Measurements from ENCODE around the gene SPINT3.

The SPINT3 gene

GRCh38 chr20:45502561-45502960 lies 12.9 kb downstream of the SPINT3 start:
- Histone ChIP-seq H3K27ac (ENCODE audit: low read depth, low read length) (no peak overlapping the region), H3K36me3 (ENCODE audit: insufficient read depth, low read length) (no peaks in the 10 kb centered on the region), H3K4me3 (ENCODE audit: low read depth, low read length) (no peak overlapping the region), H2AFZ (ENCODE audit: low read length, unreplicated experiment) (no peak overlapping the region), H3K79me2 (ENCODE audit: control insufficient read depth, insufficient read depth, low read length, unreplicated experiment) (no peaks in the 10 kb centered on the region), H3K27me3 (ENCODE audit: insufficient read depth, low read length) (peaks cover 67% of the 10 kb centered on the region), H3K4me1 (ENCODE audit: control insufficient read depth, insufficient read depth, low read length, unreplicated experiment) (no peaks in the 10 kb centered on the region)

DNA sequence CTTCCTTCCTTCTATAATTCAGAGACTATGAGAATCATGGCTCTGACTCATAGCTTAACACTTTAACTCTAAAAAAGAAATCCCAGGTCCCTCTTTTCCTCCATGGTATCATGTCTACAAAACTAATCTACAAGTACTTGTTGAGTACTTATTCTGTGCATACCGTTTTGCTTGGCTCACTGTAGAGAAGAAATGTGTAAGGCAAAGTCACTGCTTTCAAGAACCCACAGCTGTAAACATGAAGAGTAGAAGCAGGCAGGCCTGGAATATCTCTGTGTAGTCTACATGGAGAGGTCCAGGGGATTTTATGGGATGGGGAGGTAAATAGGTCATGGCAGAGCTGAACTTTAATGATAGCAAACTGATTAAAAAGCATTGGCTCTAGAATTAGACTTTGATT lies 13.8 kb downstream of the SPINT3 start:
- H3K36me3 ChIP-seq (ENCODE audit: insufficient read depth, low read length): no peaks in the 10 kb centered on the region
- no peaks in the 10 kb centered on the region for H3K79me2 ChIP-seq (ENCODE audit: control insufficient read depth, insufficient read depth, low read length, unreplicated experiment)
- no peak overlapping the region for H2AFZ ChIP-seq (ENCODE audit: low read length, unreplicated experiment)
- no peak overlapping the region for H3K4me3 ChIP-seq (ENCODE audit: low read depth, low read length)
- no peaks in the 10 kb centered on the region for H3K4me1 ChIP-seq (ENCODE audit: control insufficient read depth, insufficient read depth, low read length, unreplicated experiment)
- peaks cover 74% of the 10 kb centered on the region for H3K27me3 ChIP-seq (ENCODE audit: insufficient read depth, low read length)
- H3K27ac ChIP-seq (ENCODE audit: low read depth, low read length): no peak overlapping the region

GRCh38 chr20:45500022-45500421 lies 15.4 kb downstream of the SPINT3 start:
- peaks cover 85% of the 10 kb centered on the region for H3K27me3 ChIP-seq (ENCODE audit: insufficient read depth, low read length)
- no peaks in the 10 kb centered on the region for H3K36me3 ChIP-seq (ENCODE audit: insufficient read depth, low read length)
- H3K4me1 ChIP-seq (ENCODE audit: control insufficient read depth, insufficient read depth, low read length, unreplicated experiment): no peaks in the 10 kb centered on the region
- H2AFZ ChIP-seq (ENCODE audit: low read length, unreplicated experiment): no peak overlapping the region
- no peak overlapping the region for H3K4me3 ChIP-seq (ENCODE audit: low read depth, low read length)
- H3K79me2 ChIP-seq (ENCODE audit: control insufficient read depth, insufficient read depth, low read length, unreplicated experiment): no peaks in the 10 kb centered on the region
- H3K27ac ChIP-seq (ENCODE audit: low read depth, low read length): no peak overlapping the region

- Histone ChIP-seq H3K36me3 (ENCODE audit: insufficient read depth, low read length) (no peaks in the 10 kb centered on the region), H3K27ac (ENCODE audit: low read depth, low read length) (no peak overlapping the region), H3K27me3 (ENCODE audit: insufficient read depth, low read length) (peaks cover 76% of the 10 kb centered on the region), H3K4me1 (ENCODE audit: control insufficient read depth, insufficient read depth, low read length, unreplicated experiment) (no peaks in the 10 kb centered on the region), H3K4me3 (ENCODE audit: low read depth, low read length) (no peak overlapping the region), H3K79me2 (ENCODE audit: control insufficient read depth, insufficient read depth, low read length, unreplicated experiment) (no peaks in the 10 kb centered on the region), H2AFZ (ENCODE audit: low read length, unreplicated experiment) (no peak overlapping the region)
These were observed 17.4 kb downstream of the SPINT3 start for GRCh38 chr20:45497971-45498494.

- H3K79me2 ChIP-seq (ENCODE audit: control insufficient read depth, insufficient read depth, low read length, unreplicated experiment): no peaks in the 10 kb centered on the region
These were observed 19.3 kb downstream of the SPINT3 start for GRCh38 chr20:45496166-45496565.

GRCh38 chr20:45495501-45495941 lies 19.9 kb downstream of the SPINT3 start:
- Histone ChIP-seq H3K27ac (ENCODE audit: low read depth, low read length) (no peak overlapping the region), H2AFZ (ENCODE audit: low read length, unreplicated experiment) (no peak overlapping the region), H3K4me1 (ENCODE audit: control insufficient read depth, insufficient read depth, low read length, unreplicated experiment) (no peaks in the 10 kb centered on the region), H3K36me3 (ENCODE audit: insufficient read depth, low read length) (no peaks in the 10 kb centered on the region), H3K27me3 (ENCODE audit: insufficient read depth, low read length) (peaks cover 60% of the 10 kb centered on the region), H3K4me3 (ENCODE audit: low read depth, low read length) (no peak overlapping the region), H3K79me2 (ENCODE audit: control insufficient read depth, insufficient read depth, low read length, unreplicated experiment) (no peaks in the 10 kb centered on the region)

More at GRCh38 chr20:45496166-45496565, 19.3 kb downstream of the SPINT3 start:
- Histone ChIP-seq H3K27me3 (ENCODE audit: insufficient read depth, low read length) (peaks cover 65% of the 10 kb centered on the region), H3K4me3 (ENCODE audit: low read depth, low read length) (no peak overlapping the region), H3K36me3 (ENCODE audit: insufficient read depth, low read length) (no peaks in the 10 kb centered on the region), H3K4me1 (ENCODE audit: control insufficient read depth, insufficient read depth, low read length, unreplicated experiment) (no peaks in the 10 kb centered on the region), H2AFZ (ENCODE audit: low read length, unreplicated experiment) (no peak overlapping the region), H3K27ac (ENCODE audit: low read depth, low read length) (no peak overlapping the region)

- H3K27ac ChIP-seq (ENCODE audit: low read depth, low read length): no peak overlapping the region
- H3K27me3 ChIP-seq (ENCODE audit: insufficient read depth, low read length): peaks cover 37% of the 10 kb centered on the region
These were observed 26.3 kb downstream of the SPINT3 start for GRCh38 chr20:45489083-45489531.

GRCh38 chr20:45487231-45487635 lies 28.2 kb downstream of the SPINT3 start:
- Histone ChIP-seq H3K27ac (ENCODE audit: low read depth, low read length) (no peak overlapping the region), H3K4me1 (ENCODE audit: control insufficient read depth, insufficient read depth, low read length, unreplicated experiment) (peaks cover 7% of the 10 kb centered on the region), H3K27me3 (ENCODE audit: insufficient read depth, low read length) (peaks cover 50% of the 10 kb centered on the region), H3K36me3 (ENCODE audit: insufficient read depth, low read length) (no peaks in the 10 kb centered on the region), H3K4me3 (ENCODE audit: low read depth, low read length) (no peak overlapping the region), H3K79me2 (ENCODE audit: control insufficient read depth, insufficient read depth, low read length, unreplicated experiment) (no peaks in the 10 kb centered on the region), H2AFZ (ENCODE audit: low read length, unreplicated experiment) (no peak overlapping the region)

More at GRCh38 chr20:45489083-45489531, 26.3 kb downstream of the SPINT3 start:
- H2AFZ ChIP-seq (ENCODE audit: low read length, unreplicated experiment): no peak overlapping the region
- peaks cover 7% of the 10 kb centered on the region for H3K4me1 ChIP-seq (ENCODE audit: control insufficient read depth, insufficient read depth, low read length, unreplicated experiment)
- H3K4me3 ChIP-seq (ENCODE audit: low read depth, low read length): no peak overlapping the region
- no peaks in the 10 kb centered on the region for H3K79me2 ChIP-seq (ENCODE audit: control insufficient read depth, insufficient read depth, low read length, unreplicated experiment)
- H3K36me3 ChIP-seq (ENCODE audit: insufficient read depth, low read length): no peaks in the 10 kb centered on the region

GRCh38 chr20:45485388-45485787 lies 30.0 kb downstream of the SPINT3 start:
- Histone ChIP-seq H3K79me2 (ENCODE audit: control insufficient read depth, insufficient read depth, low read length, unreplicated experiment) (no peaks in the 10 kb centered on the region), H3K4me1 (ENCODE audit: control insufficient read depth, insufficient read depth, low read length, unreplicated experiment) (peaks cover 7% of the 10 kb centered on the region), H3K27ac (ENCODE audit: low read depth, low read length) (no peak overlapping the region), H3K36me3 (ENCODE audit: insufficient read depth, low read length) (no peaks in the 10 kb centered on the region), H3K4me3 (ENCODE audit: low read depth, low read length) (no peak overlapping the region), H2AFZ (ENCODE audit: low read length, unreplicated experiment) (no peak overlapping the region), H3K27me3 (ENCODE audit: insufficient read depth, low read length) (peaks cover 66% of the 10 kb centered on the region)

GRCh38 chr20:45484676-45485075 lies 30.7 kb downstream of the SPINT3 start:
- Histone ChIP-seq H3K27me3 (ENCODE audit: insufficient read depth, low read length) (peaks cover 70% of the 10 kb centered on the region), H3K4me1 (ENCODE audit: control insufficient read depth, insufficient read depth, low read length, unreplicated experiment) (peaks cover 7% of the 10 kb centered on the region), H3K36me3 (ENCODE audit: insufficient read depth, low read length) (no peaks in the 10 kb centered on the region), H3K4me3 (ENCODE audit: low read depth, low read length) (no peak overlapping the region), H2AFZ (ENCODE audit: low read length, unreplicated experiment) (no peak overlapping the region), H3K27ac (ENCODE audit: low read depth, low read length) (no peak overlapping the region), H3K79me2 (ENCODE audit: control insufficient read depth, insufficient read depth, low read length, unreplicated experiment) (no peaks in the 10 kb centered on the region)

DNA sequence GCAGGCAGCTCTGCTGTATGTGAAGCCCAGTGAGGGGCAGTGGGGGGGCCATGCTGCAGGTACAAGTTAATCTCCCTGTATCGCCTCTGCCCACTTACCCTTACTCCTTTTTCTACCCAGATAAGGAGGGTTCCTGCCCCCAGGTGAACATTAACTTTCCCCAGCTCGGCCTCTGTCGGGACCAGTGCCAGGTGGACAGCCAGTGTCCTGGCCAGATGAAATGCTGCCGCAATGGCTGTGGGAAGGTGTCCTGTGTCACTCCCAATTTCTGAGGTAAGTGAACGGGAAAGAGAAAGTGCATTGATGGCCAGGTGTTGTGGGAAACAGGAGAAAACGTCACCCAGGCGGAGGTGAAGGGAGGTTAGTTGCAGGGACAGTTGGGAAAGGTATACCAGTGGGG lies 35.6 kb downstream of the SPINT3 start:
- H3K4me1 ChIP-seq (ENCODE audit: control insufficient read depth, insufficient read depth, low read length, unreplicated experiment): no peaks in the 10 kb centered on the region
- H3K79me2 ChIP-seq (ENCODE audit: control insufficient read depth, insufficient read depth, low read length, unreplicated experiment): no peaks in the 10 kb centered on the region
- H3K27ac ChIP-seq (ENCODE audit: low read depth, low read length): no peak overlapping the region
- no peak overlapping the region for H2AFZ ChIP-seq (ENCODE audit: low read length, unreplicated experiment)
- H3K36me3 ChIP-seq (ENCODE audit: insufficient read depth, low read length): no peaks in the 10 kb centered on the region
- peaks cover 85% of the 10 kb centered on the region for H3K27me3 ChIP-seq (ENCODE audit: insufficient read depth, low read length)
- H3K4me3 ChIP-seq (ENCODE audit: low read depth, low read length): no peak overlapping the region

All from ACC112 (cell line).